ENCODE measurements around the gene ATG16L2.
A peak's percentile ranks its signal among the peaks of the same experiment; 100 is the strongest.

The ATG16L2 gene

GRCh38 chr11:72864702-72865655, 50.8 kb downstream of the ATG16L2 start:
- no peak for DNase-seq

GRCh38 chr11:72867970-72868369, 53.8 kb downstream of the ATG16L2 start:
- no peak for DNase-seq
- intact Hi-C loops (cut with DNase I): no loop called here

More at GRCh38 chr11:72864702-72865655, 50.8 kb downstream of the ATG16L2 start:
- intact Hi-C loops (cut with DNase I): no loop called here

- no peak for DNase-seq
- intact Hi-C loops (cut with DNase I): no loop called here
These were observed 55.6 kb downstream of the ATG16L2 start for GRCh38 chr11:72869831-72870230.

- intact Hi-C loops (cut with DNase I): no loop called here
- DNase-seq: no peak
These were observed 56.9 kb downstream of the ATG16L2 start for GRCh38 chr11:72871119-72871518.

GRCh38 chr11:72872012-72872411, 57.8 kb downstream of the ATG16L2 start:
- DNase-seq: no peak

GRCh38 chr11:72875736-72876135, 61.5 kb downstream of the ATG16L2 start:
- intact Hi-C loops (cut with DNase I): no loop called here

More at GRCh38 chr11:72872012-72872411, 57.8 kb downstream of the ATG16L2 start:
- intact Hi-C loops (cut with DNase I): no loop called here

GRCh38 chr11:72876147-72876546, 61.9 kb downstream of the ATG16L2 start:
- intact Hi-C loops (cut with DNase I): no loop called here
- DNase-seq: no peak

More at GRCh38 chr11:72875736-72876135, 61.5 kb downstream of the ATG16L2 start:
- peak in 1 of 10 donors; percentile 47 for DNase-seq
